ENCODE results near the gene MYBPC2.

The MYBPC2 gene

DNA sequence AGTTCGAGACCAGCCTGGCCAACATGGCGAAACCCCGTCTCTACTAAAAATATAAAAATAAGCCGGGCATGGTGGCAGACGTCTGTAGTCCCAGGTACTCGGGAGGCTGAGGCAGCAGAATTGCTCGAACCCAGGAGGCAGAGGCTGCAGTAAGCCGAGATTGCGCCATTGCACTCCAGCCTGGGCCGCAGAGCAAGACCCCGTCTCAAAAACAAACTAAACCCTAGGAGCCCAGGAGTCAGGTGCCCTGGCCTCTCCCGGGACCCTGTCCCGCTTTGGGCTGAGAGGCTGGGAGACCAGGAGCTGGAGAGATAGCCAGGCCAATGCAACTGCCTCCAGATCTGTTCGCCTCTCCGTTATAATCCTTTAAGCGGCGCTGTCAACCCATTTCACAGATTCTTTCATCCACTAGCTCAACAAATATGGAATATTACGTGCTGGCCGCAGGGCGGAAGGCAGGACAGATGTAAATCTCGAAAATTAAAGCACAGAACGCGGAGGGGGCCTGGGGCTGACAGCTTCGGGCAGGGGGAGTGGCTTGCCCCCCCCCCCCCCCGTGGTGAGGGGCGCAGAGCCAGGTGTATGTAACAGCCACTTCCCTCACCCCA, 5.3 kb upstream of the MYBPC2 start:
- no peak for ATAC-seq
- TF ChIP-seq ARNTL (CRISPR knock-in tag; IDR thresholded peaks at IDR 0.05; ENCODE audit: borderline replicate concordance, low read depth) (no peak), BACH2 (CRISPR knock-in tag; IDR thresholded peaks at IDR 0.05; ENCODE audit: borderline replicate concordance) (no peak), SNAI2 (CRISPR knock-in tag; IDR thresholded peaks at IDR 0.05) (no peak), ZNF8 (CRISPR knock-in tag; IDR thresholded peaks at IDR 0.05) (no peak), ISL1 (CRISPR knock-in tag; IDR thresholded peaks at IDR 0.05) (no peak), ZC3H10 (CRISPR knock-in tag; IDR thresholded peaks at IDR 0.05) (no peak), CSDC2 (CRISPR knock-in tag; IDR thresholded peaks at IDR 0.05) (no peak), PPARA (CRISPR knock-in tag; IDR thresholded peaks at IDR 0.05; ENCODE audit: borderline replicate concordance) (no peak), ZFP3 (CRISPR knock-in tag; IDR thresholded peaks at IDR 0.05) (no peak), TCF4 (CRISPR knock-in tag; IDR thresholded peaks at IDR 0.05; ENCODE audit: borderline replicate concordance) (no peak), RARB (CRISPR knock-in tag; IDR thresholded peaks at IDR 0.05) (no peak), GLIS3 (CRISPR knock-in tag; IDR thresholded peaks at IDR 0.05) (no peak)
- TF ChIP-seq, protein P1, sequence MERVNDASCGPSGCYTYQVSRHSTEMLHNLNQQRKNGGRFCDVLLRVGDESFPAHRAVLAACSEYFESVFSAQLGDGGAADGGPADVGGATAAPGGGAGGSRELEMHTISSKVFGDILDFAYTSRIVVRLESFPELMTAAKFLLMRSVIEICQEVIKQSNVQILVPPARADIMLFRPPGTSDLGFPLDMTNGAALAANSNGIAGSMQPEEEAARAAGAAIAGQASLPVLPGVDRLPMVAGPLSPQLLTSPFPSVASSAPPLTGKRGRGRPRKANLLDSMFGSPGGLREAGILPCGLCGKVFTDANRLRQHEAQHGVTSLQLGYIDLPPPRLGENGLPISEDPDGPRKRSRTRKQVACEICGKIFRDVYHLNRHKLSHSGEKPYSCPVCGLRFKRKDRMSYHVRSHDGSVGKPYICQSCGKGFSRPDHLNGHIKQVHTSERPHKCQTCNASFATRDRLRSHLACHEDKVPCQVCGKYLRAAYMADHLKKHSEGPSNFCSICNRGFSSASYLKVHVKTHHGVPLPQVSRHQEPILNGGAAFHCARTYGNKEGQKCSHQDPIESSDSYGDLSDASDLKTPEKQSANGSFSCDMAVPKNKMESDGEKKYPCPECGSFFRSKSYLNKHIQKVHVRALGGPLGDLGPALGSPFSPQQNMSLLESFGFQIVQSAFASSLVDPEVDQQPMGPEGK (CRISPR knock-in tag; IDR thresholded peaks at IDR 0.05; ENCODE audit: borderline replicate concordance): no peak
- TF ChIP-seq, protein P2, sequence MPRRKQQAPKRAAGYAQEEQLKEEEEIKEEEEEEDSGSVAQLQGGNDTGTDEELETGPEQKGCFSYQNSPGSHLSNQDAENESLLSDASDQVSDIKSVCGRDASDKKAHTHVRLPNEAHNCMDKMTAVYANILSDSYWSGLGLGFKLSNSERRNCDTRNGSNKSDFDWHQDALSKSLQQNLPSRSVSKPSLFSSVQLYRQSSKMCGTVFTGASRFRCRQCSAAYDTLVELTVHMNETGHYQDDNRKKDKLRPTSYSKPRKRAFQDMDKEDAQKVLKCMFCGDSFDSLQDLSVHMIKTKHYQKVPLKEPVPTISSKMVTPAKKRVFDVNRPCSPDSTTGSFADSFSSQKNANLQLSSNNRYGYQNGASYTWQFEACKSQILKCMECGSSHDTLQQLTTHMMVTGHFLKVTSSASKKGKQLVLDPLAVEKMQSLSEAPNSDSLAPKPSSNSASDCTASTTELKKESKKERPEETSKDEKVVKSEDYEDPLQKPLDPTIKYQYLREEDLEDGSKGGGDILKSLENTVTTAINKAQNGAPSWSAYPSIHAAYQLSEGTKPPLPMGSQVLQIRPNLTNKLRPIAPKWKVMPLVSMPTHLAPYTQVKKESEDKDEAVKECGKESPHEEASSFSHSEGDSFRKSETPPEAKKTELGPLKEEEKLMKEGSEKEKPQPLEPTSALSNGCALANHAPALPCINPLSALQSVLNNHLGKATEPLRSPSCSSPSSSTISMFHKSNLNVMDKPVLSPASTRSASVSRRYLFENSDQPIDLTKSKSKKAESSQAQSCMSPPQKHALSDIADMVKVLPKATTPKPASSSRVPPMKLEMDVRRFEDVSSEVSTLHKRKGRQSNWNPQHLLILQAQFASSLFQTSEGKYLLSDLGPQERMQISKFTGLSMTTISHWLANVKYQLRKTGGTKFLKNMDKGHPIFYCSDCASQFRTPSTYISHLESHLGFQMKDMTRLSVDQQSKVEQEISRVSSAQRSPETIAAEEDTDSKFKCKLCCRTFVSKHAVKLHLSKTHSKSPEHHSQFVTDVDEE (CRISPR knock-in tag; IDR thresholded peaks at IDR 0.05): no peak
- TF ChIP-seq, protein P3, sequence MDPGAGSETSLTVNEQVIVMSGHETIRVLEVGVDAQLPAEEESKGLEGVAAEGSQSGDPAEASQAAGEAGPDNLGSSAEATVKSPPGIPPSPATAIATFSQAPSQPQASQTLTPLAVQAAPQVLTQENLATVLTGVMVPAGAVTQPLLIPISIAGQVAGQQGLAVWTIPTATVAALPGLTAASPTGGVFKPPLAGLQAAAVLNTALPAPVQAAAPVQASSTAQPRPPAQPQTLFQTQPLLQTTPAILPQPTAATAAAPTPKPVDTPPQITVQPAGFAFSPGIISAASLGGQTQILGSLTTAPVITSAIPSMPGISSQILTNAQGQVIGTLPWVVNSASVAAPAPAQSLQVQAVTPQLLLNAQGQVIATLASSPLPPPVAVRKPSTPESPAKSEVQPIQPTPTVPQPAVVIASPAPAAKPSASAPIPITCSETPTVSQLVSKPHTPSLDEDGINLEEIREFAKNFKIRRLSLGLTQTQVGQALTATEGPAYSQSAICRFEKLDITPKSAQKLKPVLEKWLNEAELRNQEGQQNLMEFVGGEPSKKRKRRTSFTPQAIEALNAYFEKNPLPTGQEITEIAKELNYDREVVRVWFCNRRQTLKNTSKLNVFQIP (CRISPR knock-in tag; IDR thresholded peaks at IDR 0.05; ENCODE audit: borderline replicate concordance, low read depth): no peak
- TF ChIP-seq, protein P4, sequence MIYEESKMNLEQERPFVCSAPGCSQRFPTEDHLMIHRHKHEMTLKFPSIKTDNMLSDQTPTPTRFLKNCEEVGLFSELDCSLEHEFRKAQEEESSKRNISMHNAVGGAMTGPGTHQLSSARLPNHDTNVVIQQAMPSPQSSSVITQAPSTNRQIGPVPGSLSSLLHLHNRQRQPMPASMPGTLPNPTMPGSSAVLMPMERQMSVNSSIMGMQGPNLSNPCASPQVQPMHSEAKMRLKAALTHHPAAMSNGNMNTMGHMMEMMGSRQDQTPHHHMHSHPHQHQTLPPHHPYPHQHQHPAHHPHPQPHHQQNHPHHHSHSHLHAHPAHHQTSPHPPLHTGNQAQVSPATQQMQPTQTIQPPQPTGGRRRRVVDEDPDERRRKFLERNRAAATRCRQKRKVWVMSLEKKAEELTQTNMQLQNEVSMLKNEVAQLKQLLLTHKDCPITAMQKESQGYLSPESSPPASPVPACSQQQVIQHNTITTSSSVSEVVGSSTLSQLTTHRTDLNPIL (CRISPR knock-in tag; IDR thresholded peaks at IDR 0.05; ENCODE audit: low read depth): no peak

DNA sequence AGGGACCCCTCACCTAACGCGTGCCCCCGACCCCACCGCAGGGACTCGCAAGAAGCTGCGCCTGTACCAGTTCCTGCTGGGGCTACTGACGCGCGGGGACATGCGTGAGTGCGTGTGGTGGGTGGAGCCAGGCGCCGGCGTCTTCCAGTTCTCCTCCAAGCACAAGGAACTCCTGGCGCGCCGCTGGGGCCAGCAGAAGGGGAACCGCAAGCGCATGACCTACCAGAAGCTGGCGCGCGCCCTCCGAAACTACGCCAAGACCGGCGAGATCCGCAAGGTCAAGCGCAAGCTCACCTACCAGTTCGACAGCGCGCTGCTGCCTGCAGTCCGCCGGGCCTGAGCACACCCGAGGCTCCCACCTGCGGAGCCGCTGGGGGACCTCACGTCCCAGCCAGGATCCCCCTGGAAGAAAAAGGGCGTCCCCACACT, 4.7 kb upstream of the MYBPC2 start:
- TF ChIP-seq BACH2 (CRISPR knock-in tag; IDR thresholded peaks at IDR 0.05; ENCODE audit: borderline replicate concordance) (no peak), CSDC2 (CRISPR knock-in tag; IDR thresholded peaks at IDR 0.05) (no peak), PPARA (CRISPR knock-in tag; IDR thresholded peaks at IDR 0.05; ENCODE audit: borderline replicate concordance) (no peak), RARB (CRISPR knock-in tag; IDR thresholded peaks at IDR 0.05) (no peak), GLIS3 (CRISPR knock-in tag; IDR thresholded peaks at IDR 0.05) (no peak), OSR1 (CRISPR knock-in tag; IDR thresholded peaks at IDR 0.05) (no peak)
- TF ChIP-seq, protein P4 (CRISPR knock-in tag; IDR thresholded peaks at IDR 0.05; ENCODE audit: low read depth): no peak
- TF ChIP-seq, protein P1 (CRISPR knock-in tag; IDR thresholded peaks at IDR 0.05; ENCODE audit: borderline replicate concordance): no peak
- TF ChIP-seq, protein P3 (CRISPR knock-in tag; IDR thresholded peaks at IDR 0.05; ENCODE audit: borderline replicate concordance, low read depth): no peak
- no peak for ATAC-seq

All from SK-N-SH treated with all-trans-retinoic acid at 6 μM for 48 hours (cell line).